Endothelial cell of umbilical vein (primary cell): ENCODE measurements around the gene DAG1. TPM values are rescaled to one million over a fixed set of nuclear protein-coding genes. Genes with fewer than 3 reads are reported as not detected.

Source experiments
- BruUV-seq: library from RNA; stranded (reverse); fragments of 400-500 nt; replicated peaks from 2 replicates; lab custom pipeline; 2021; lab: Mats Ljungman, UMichigan
- CTCF ChIA-PET: fragments of 300-600, 350-600 bp; sonication (Branson Sonifier 250); formaldehyde crosslinking; loops from one replicate; lab custom pipeline; 2021; ENCODE audit warnings: antibody characterized with exemption, inconsistent platforms; lab: Charles Lee
- POLR2A ChIA-PET: fragments of 300-600, 350-600 bp; sonication (Branson Sonifier 250); formaldehyde crosslinking; loops from one replicate; lab custom pipeline; 2021; ENCODE audit warnings: antibody characterized with exemption, inconsistent platforms; lab: Charles Lee
- DNase-seq: peaks from one replicate; pipeline ENCODE4 v3.0.0-alpha.2; 2011; ENCODE audit warnings: low read depth, low spot score
- FAIRE-seq: peaks from 2 replicates; lab custom pipeline; 2011; peaks lifted over from hg19 to GRCh38; lab: Jason Lieb, UNC
- H2AFZ ChIP-seq: 2 replicates; pipeline ENCODE4 v1.6.0; 2012; ENCODE audit warnings: low read depth, low read length, control low read depth, inconsistent platforms
- H3K27ac ChIP-seq: 2 replicates; pipeline ENCODE4 v1.5.1; 2011; ENCODE audit warnings: low read depth, mild to moderate bottlenecking, control low read depth, low read length, moderate library complexity; ENCODE audit not compliant: insufficient read depth
- H3K27me3 ChIP-seq, 2 experiments: 2 replicates each; pipeline versions ENCODE4 v1.6.0 to v1.6.1; 2011; ENCODE audit warnings: low read length in 2 of 2, mixed read lengths in 1 of 2; ENCODE audit not compliant: control insufficient read depth in 2 of 2, insufficient read depth in 2 of 2
- H3K36me3 ChIP-seq, 2 experiments: 2 replicates in 1 of 2; 3 replicates in 1 of 2; pipeline ENCODE4 v1.5.1; 2011; ENCODE audit warnings: low read length in 2 of 2, mild to moderate bottlenecking in 1 of 2, moderate library complexity in 1 of 2; ENCODE audit not compliant: control insufficient read depth in 2 of 2, insufficient read depth in 2 of 2; ENCODE audit errors: extremely low read depth in 1 of 2
- H3K4me1 ChIP-seq: 3 replicates; pipeline ENCODE4 v1.5.1; 2011; ENCODE audit warnings: mild to moderate bottlenecking, low read length; ENCODE audit not compliant: control insufficient read depth, insufficient read depth; ENCODE audit errors: extremely low read depth
- H3K4me2 ChIP-seq: 2 replicates; pipeline ENCODE4 v1.6.1; 2011; ENCODE audit warnings: low read length, control low read depth, mixed read lengths; ENCODE audit not compliant: insufficient read depth
- H3K4me3 ChIP-seq, 3 experiments: fragments of 200-600 bp in 1 of 3; sonication (generic), shearing (Covaris generic) in 1 of 3; replicated peaks in 1 of 3; 2 replicates each; pipeline ENCODE4 v1.5.1; 2011 to 2016; ENCODE audit warnings: control low read depth in 3 of 3, low read length in 3 of 3, mild to moderate bottlenecking in 2 of 3, inconsistent platforms in 1 of 3, low read depth in 1 of 3, moderate library complexity in 1 of 3; ENCODE audit not compliant: insufficient read depth in 1 of 3
- H3K79me2 ChIP-seq: 2 replicates; pipeline ENCODE4 v1.6.0; 2012; ENCODE audit warnings: low read length, inconsistent platforms; ENCODE audit not compliant: control insufficient read depth, insufficient read depth
- H3K9ac ChIP-seq: replicated peaks from 2 replicates; pipeline ENCODE3; 2011; ENCODE audit warnings: low read length, control low read depth; ENCODE audit not compliant: insufficient read depth; ENCODE audit errors: extremely low read depth
- H3K9me1 ChIP-seq: replicated peaks from 3 replicates; pipeline ENCODE4 v1.6.0; 2011; ENCODE audit warnings: mild to moderate bottlenecking, low read length; ENCODE audit not compliant: control insufficient read depth, insufficient read depth; ENCODE audit errors: extremely low read depth
- H3K9me3 ChIP-seq: replicated peaks from 2 replicates; pipeline ENCODE4 v1.5.1; 2012; ENCODE audit warnings: low read length, inconsistent platforms; ENCODE audit not compliant: control insufficient read depth, insufficient read depth
- H4K20me1 ChIP-seq: replicated peaks from 2 replicates; pipeline ENCODE3; 2011; ENCODE audit warnings: mild to moderate bottlenecking, low read length; ENCODE audit not compliant: control insufficient read depth, insufficient read depth; ENCODE audit errors: extremely low read depth
- CTCF ChIP-seq, 2 donors: IDR thresholded peaks; 1 replicate in 1 of 2; 2 replicates in 1 of 2; pipeline ENCODE4 v1.5.1; 2011; ENCODE audit warnings: low read length in 2 of 2, mild to moderate bottlenecking in 2 of 2, moderate library complexity in 2 of 2, control low read depth in 1 of 2, inconsistent platforms in 1 of 2, low read depth in 1 of 2; ENCODE audit not compliant: insufficient read depth in 1 of 2; ENCODE audit errors: extremely low read depth in 1 of 2
- EZH2 ChIP-seq: IDR thresholded peaks from 2 replicates; pipeline ENCODE4 v1.6.1; 2012; ENCODE audit warnings: borderline replicate concordance, low read depth, mild to moderate bottlenecking, moderate library complexity, low read length, inconsistent platforms; ENCODE audit not compliant: severe bottlenecking
- FOS ChIP-seq: IDR thresholded peaks from 2 replicates; pipeline ENCODE4 v1.6.1; 2011; ENCODE audit warnings: mild to moderate bottlenecking, low read length, moderate library complexity, borderline replicate concordance; ENCODE audit not compliant: insufficient read depth
- GATA2 ChIP-seq: IDR thresholded peaks from 2 replicates; pipeline ENCODE4 v1.7.0; 2011; ENCODE audit warnings: low read depth, mild to moderate bottlenecking, moderate library complexity, mixed read lengths, low read length; ENCODE audit not compliant: insufficient read length, insufficient read depth
- JUN ChIP-seq: IDR thresholded peaks from 2 replicates; pipeline ENCODE4 v1.6.1; 2011; ENCODE audit warnings: borderline replicate concordance, low read depth; ENCODE audit not compliant: insufficient read length, insufficient read depth
- MAX ChIP-seq: IDR thresholded peaks from 2 replicates; pipeline ENCODE4 v1.6.1; 2011; ENCODE audit not compliant: insufficient read depth, insufficient read length
- MYC ChIP-seq: IDR thresholded peaks from one replicate; pipeline ENCODE4 v1.6.1; 2011; ENCODE audit warnings: mild to moderate bottlenecking, low read depth, low read length
- POLR2A ChIP-seq: IDR thresholded peaks from 2 replicates; pipeline ENCODE4 v1.6.1; 2012; ENCODE audit warnings: low read depth, mild to moderate bottlenecking, control low read depth, low read length
- POLR2AphosphoS5 ChIP-seq: IDR thresholded peaks from 2 replicates; pipeline ENCODE4 v1.6.1; 2012; ENCODE audit warnings: low read depth, mild to moderate bottlenecking, control low read depth, low read length, moderate library complexity; ENCODE audit not compliant: insufficient read depth
- dilution Hi-C: fragments of 300-500 bp; cut with MboI; formaldehyde crosslinking; loops from one replicate; pipeline ENCODE4 v1.15.0; 2019; ENCODE audit warnings: low sequenced_read_pairs; ENCODE audit not compliant: extremely low pct_ligation_motif_present
- intact Hi-C: fragments of 100-400 bp; cut with micrococcal nuclease; formaldehyde crosslinking; loops from one replicate; pipeline ENCODE4 v1.10.0; 2022
- polyA plus RNA-seq, 4 experiments: library from polyadenylated mRNA; depleted of rRNA in 3 of 4; stranded (reverse) in 3 of 4; unstranded in 1 of 4; fragments of >200 nt; gene quantifications; 2 replicates each; pipeline versions ENCODE4 v1.2.1 to v1.2.3, GENCODE V29; 2011 to 2012; ENCODE audit warnings: missing spikeins in 1 of 4
- total RNA-seq: library from RNA; stranded (reverse); gene quantifications from 2 replicates; pipeline ENCODE4 v1.2.3, GENCODE V29; 2021

Gene DAG1
- total and polyA plus RNA-seq, 2 donors (not counting 3 experiments of a cell fraction or from before 2014, with no cell fraction given) = 59.6 to 97.5 TPM

- peaks cover 2 to 8% of the 10 kb centered on the region in 2 experiments for H3K36me3 ChIP-seq
- no peaks in the 10 kb centered on the region for H3K4me1 ChIP-seq
- peaks cover 2% of the 10 kb centered on the region for H4K20me1 ChIP-seq
- CTCF ChIA-PET = interaction anchor here (1.4 kb wide), 1 partner anchor 27 kb away, joined by 3 read pairs; no protein-coding TSS in a partner anchor
- DNase-seq (no peak), FAIRE-seq (no peak)
- dilution Hi-C loops = no loop called here
- TF ChIP-seq MAX = no peak
- TF ChIP-seq POLR2A = no peak
- no peak for TF ChIP-seq CTCF (IDR thresholded peaks at IDR 0.05; ENCODE audit: extremely low read depth in 1 of 2, insufficient read depth in 1 of 2, low read depth in 1 of 2, low read length in 2 of 2)
- TF ChIP-seq JUN = no peak
- TF ChIP-seq EZH2 = no peak
- TF ChIP-seq FOS = no peak
- no peak for TF ChIP-seq GATA2
- no peak for TF ChIP-seq MYC
- no peak for TF ChIP-seq POLR2AphosphoS5
- H3K79me2 ChIP-seq = no peaks in the 10 kb centered on the region
- intact Hi-C loops = no loop called here
- H3K9me3 ChIP-seq = no peaks in the 10 kb centered on the region
- no TSS peak for BruUV-seq
- no peak overlapping the region for H3K27ac ChIP-seq
- H3K9ac ChIP-seq = no peak overlapping the region
- H3K9me1 ChIP-seq = no peaks in the 10 kb centered on the region
- H2AFZ ChIP-seq = no peak overlapping the region
- no peak overlapping the region for H3K4me3 ChIP-seq
- H3K27me3 ChIP-seq = no peaks in the 10 kb centered on the region
- H3K4me2 ChIP-seq = no peak overlapping the region
- POLR2A ChIA-PET = no interaction called here
Observed at GRCh38 chr3:49512781-49513355, 42.8 kb downstream of the DAG1 start.
